ENCODE results near the gene VEGFD. TPM values are rescaled to one million over a fixed set of nuclear protein-coding genes. Genes with fewer than 3 reads are reported as not detected.

Gene VEGFD
- polyA plus RNA-seq, 3 donors = not detected

GRCh38 chrX:15334561-15334960 is 49.7 kb downstream of the VEGFD start:
- H3K9ac ChIP-seq (ENCODE audit: insufficient read depth, low read length, poor library complexity, severe bottlenecking) = peak overlapping the region; percentile 85
- H4K20me1 ChIP-seq (ENCODE audit: insufficient read depth, low read length) = no peaks in the 10 kb centered on the region
- peak overlapping the region; percentile 76 for H3K4me2 ChIP-seq (replicated peaks; ENCODE audit: extremely low read depth, low read length, poor library complexity, severe bottlenecking)
- Mint-ChIP-seq H3K36me3 (peaks cover 11 to 21% of the 10 kb centered on the region in 2 donors), H3K4me1 (peaks cover 9% of the 10 kb centered on the region), H3K4me3 (peak overlapping the region; percentile 90 to 92), H3K27ac (peak overlapping the region; percentile 94 to 99 (median 96)), H3K9me3 (peaks cover 0 to 11% (median 8%) of the 10 kb centered on the region in 7 donors), H3K27me3 (ENCODE audit: low read depth in 3 of 3) (peaks cover 0 to 20% (median 3%) of the 10 kb centered on the region in 3 donors)
- no CpG with 5 or more reads among the region's 7 CpGs for WGBS (ENCODE audit: insufficient coverage)
- intact Hi-C loops (cut with micrococcal nuclease) = loop anchor here (10.0 kb wide), 1 partner anchor 340 kb away; no protein-coding TSS in a partner anchor
- peaks cover 0 to 22% of the 10 kb centered on the region in 2 donors for H3K27me3 ChIP-seq (ENCODE audit: control insufficient read depth in 2 of 2, insufficient read depth in 2 of 2, low read length in 2 of 2)
- TF ChIP-seq CTCF (IDR thresholded peaks at IDR 0.05) = no peak
- H3K79me2 ChIP-seq (ENCODE audit: insufficient read depth, low read length) = peaks cover 24% of the 10 kb centered on the region
- H3K9me3 ChIP-seq (replicated peaks in 1 of 2; ENCODE audit: control insufficient read depth in 1 of 2, insufficient read depth in 1 of 2, low read length in 2 of 2) = no peaks in the 10 kb centered on the region
- H3K4me3 ChIP-seq (replicated peaks in 1 of 3; ENCODE audit: low read depth in 2 of 3, low read length in 3 of 3) = peak overlapping the region; percentile 70 to 90 (median 82)
- peaks cover 4 to 12% of the 10 kb centered on the region in 2 donors for H3K4me1 ChIP-seq (ENCODE audit: control insufficient read depth in 1 of 2, insufficient read depth in 2 of 2, low read length in 2 of 2)
- H2AFZ ChIP-seq (ENCODE audit: insufficient read depth, low read depth, low read length, poor library complexity, severe bottlenecking) = no peak overlapping the region
- peak in 2 of 3 donors; percentile 34 to 58 for DNase-seq
- peaks cover 13 to 20% of the 10 kb centered on the region in 2 donors for H3K36me3 ChIP-seq (replicated peaks in 1 of 2; ENCODE audit: control insufficient read depth in 1 of 2, insufficient read depth in 2 of 2, low read length in 2 of 2)
- H3K27ac ChIP-seq (ENCODE audit: low read depth in 1 of 2, low read length in 2 of 2) = peak overlapping the region; percentile 87 to 89

GRCh38 chrX:15328821-15329220 is 55.4 kb downstream of the VEGFD start:
- Mint-ChIP-seq H3K36me3 (peaks cover 34 to 42% of the 10 kb centered on the region in 2 donors), H3K4me1 (no peaks in the 10 kb centered on the region), H3K9me3 (peaks cover 0 to 3% (median 0%) of the 10 kb centered on the region in 7 donors), H3K4me3 (no peak overlapping the region), H3K27ac (no peak overlapping the region), H3K27me3 (ENCODE audit: low read depth in 3 of 3) (peaks cover 0 to 9% (median 0%) of the 10 kb centered on the region in 3 donors)
- peaks cover 27 to 62% of the 10 kb centered on the region in 2 donors for H3K36me3 ChIP-seq (replicated peaks in 1 of 2; ENCODE audit: control insufficient read depth in 1 of 2, insufficient read depth in 2 of 2, low read length in 2 of 2)
- H3K79me2 ChIP-seq (ENCODE audit: insufficient read depth, low read length) = peaks cover 10% of the 10 kb centered on the region
- 92% methylated on average over 2 of the region's 2 CpGs for WGBS (ENCODE audit: insufficient coverage)
- H3K4me2 ChIP-seq (replicated peaks; ENCODE audit: extremely low read depth, low read length, poor library complexity, severe bottlenecking) = no peak overlapping the region
- H3K27ac ChIP-seq (ENCODE audit: low read depth in 1 of 2, low read length in 2 of 2) = no peak overlapping the region
- no peaks in the 10 kb centered on the region for H3K4me1 ChIP-seq (ENCODE audit: control insufficient read depth in 1 of 2, insufficient read depth in 2 of 2, low read length in 2 of 2)
- H3K9me3 ChIP-seq (replicated peaks in 1 of 2; ENCODE audit: control insufficient read depth in 1 of 2, insufficient read depth in 1 of 2, low read length in 2 of 2) = no peaks in the 10 kb centered on the region
- intact Hi-C loops (cut with micrococcal nuclease) = no loop called here
- peaks cover 0 to 14% of the 10 kb centered on the region in 2 donors for H3K27me3 ChIP-seq (ENCODE audit: control insufficient read depth in 2 of 2, insufficient read depth in 2 of 2, low read length in 2 of 2)
- no peak overlapping the region for H2AFZ ChIP-seq (ENCODE audit: insufficient read depth, low read depth, low read length, poor library complexity, severe bottlenecking)
- H3K9ac ChIP-seq (ENCODE audit: insufficient read depth, low read length, poor library complexity, severe bottlenecking) = no peak overlapping the region
- no peaks in the 10 kb centered on the region for H4K20me1 ChIP-seq (ENCODE audit: insufficient read depth, low read length)
- no peak for TF ChIP-seq CTCF (IDR thresholded peaks at IDR 0.05)
- H3K4me3 ChIP-seq (replicated peaks in 1 of 3; ENCODE audit: low read depth in 2 of 3, low read length in 3 of 3) = no peak overlapping the region
- DNase-seq = no peak
